H1 (cell line): ENCODE measurements around the gene CSTF2T. TPM values are rescaled to one million over a fixed set of nuclear protein-coding genes. Genes with fewer than 3 reads are reported as not detected.

Experiments
- CTCF ChIA-PET: fragments of 300-600 bp; sonication (Branson Sonifier 250); formaldehyde crosslinking; loops from one replicate; lab custom pipeline; 2021; ENCODE audit not compliant: partially characterized antibody; lab: Charles Lee
- POLR2A ChIA-PET: fragments of 300-600 bp; sonication (Branson Sonifier 250); formaldehyde crosslinking; loops from one replicate; lab custom pipeline; 2021; ENCODE audit warnings: inconsistent platforms; ENCODE audit not compliant: partially characterized antibody; lab: Charles Lee
- DNase-seq, 2 experiments: peaks; one replicate each; pipeline versions ENCODE4 v3.0.0 to v3.0.0-alpha.2; 2010 to 2022; ENCODE audit warnings: low spot score in 2 of 2, low read depth in 1 of 2, mixed read lengths in 1 of 2
- FAIRE-seq: peaks from 2 replicates; lab custom pipeline; 2011; peaks lifted over from hg19 to GRCh38; lab: Jason Lieb, UNC
- H2AFZ ChIP-seq: 2 replicates; pipeline ENCODE4 v1.8.1; 2012; ENCODE audit warnings: low read length, inconsistent platforms
- H2AK5ac ChIP-seq: 2 replicates; pipeline ENCODE4 v1.6.1; 2013; ENCODE audit warnings: low read depth, low read length
- H2BK120ac ChIP-seq: replicated peaks from 2 replicates; pipeline ENCODE3; 2013; ENCODE audit warnings: low read depth, low read length, inconsistent platforms
- H2BK12ac ChIP-seq: 2 replicates; pipeline ENCODE4 v1.6.1; 2013; ENCODE audit warnings: low read depth, low read length
- H2BK15ac ChIP-seq: 2 replicates; pipeline ENCODE4 v1.6.1; 2013; ENCODE audit warnings: low read length
- H2BK20ac ChIP-seq: 2 replicates; pipeline ENCODE4 v1.6.1; 2013; ENCODE audit warnings: low read length
- H2BK5ac ChIP-seq: 2 replicates; pipeline ENCODE4 v1.6.1; 2013; ENCODE audit warnings: low read depth, low read length
- H3K14ac ChIP-seq: 2 replicates; pipeline ENCODE4 v1.6.1; 2013; ENCODE audit warnings: inconsistent platforms; ENCODE audit not compliant: insufficient read length
- H3K18ac ChIP-seq: 2 replicates; pipeline ENCODE4 v1.6.1; 2013; ENCODE audit warnings: low read length; ENCODE audit errors: extremely low read depth
- H3K23ac ChIP-seq: 2 replicates; pipeline ENCODE4 v1.6.1; 2013; ENCODE audit warnings: inconsistent platforms; ENCODE audit not compliant: insufficient read length
- H3K23me2 ChIP-seq: 2 replicates; pipeline ENCODE4 v1.6.1; 2013; ENCODE audit warnings: low read depth, low read length
- H3K27ac ChIP-seq: 2 replicates; pipeline ENCODE4 v1.6.1; 2011; ENCODE audit warnings: low read depth, low read length, inconsistent platforms
- H3K27me3 ChIP-seq, 4 experiments: replicated peaks in 1 of 4; 1 replicate in 1 of 4; 2 replicates in 3 of 4; pipeline versions ENCODE4 v1.6.1 to v1.8.1; 2011 to 2013; ENCODE audit warnings: low read length in 3 of 4, mild to moderate bottlenecking in 3 of 4, inconsistent platforms in 2 of 4, mixed read lengths in 2 of 4, moderate library complexity in 1 of 4; ENCODE audit not compliant: control insufficient read depth in 3 of 4, insufficient read depth in 3 of 4; ENCODE audit errors: extremely low read depth in 1 of 4
- H3K36me3 ChIP-seq, 4 experiments: 2 replicates each; pipeline versions ENCODE4 v1.6.1 to v1.8.1; 2011 to 2013; ENCODE audit warnings: mild to moderate bottlenecking in 4 of 4, low read length in 3 of 4, moderate library complexity in 2 of 4, control low read depth in 1 of 4, inconsistent platforms in 1 of 4; ENCODE audit not compliant: insufficient read depth in 4 of 4, control insufficient read depth in 2 of 4
- H3K4ac ChIP-seq: replicated peaks from 2 replicates; pipeline ENCODE3; 2013; ENCODE audit warnings: low read length, low read depth, mixed read lengths, inconsistent platforms; ENCODE audit not compliant: insufficient read length
- H3K4me1 ChIP-seq, 4 experiments: replicated peaks in 1 of 4; 1 replicate in 1 of 4; 2 replicates in 3 of 4; pipeline versions ENCODE4 v1.6.1 to v1.8.1; 2011 to 2013; ENCODE audit warnings: low read length in 3 of 4, inconsistent platforms in 2 of 4, mixed read lengths in 1 of 4; ENCODE audit not compliant: insufficient read depth in 4 of 4, control insufficient read depth in 3 of 4
- H3K4me2 ChIP-seq, 2 experiments: 2 replicates each; pipeline versions ENCODE4 v1.6.1 to v1.8.1; 2011 to 2013; ENCODE audit warnings: low read depth in 2 of 2, low read length in 2 of 2, control low read depth in 1 of 2, inconsistent platforms in 1 of 2, mild to moderate bottlenecking in 1 of 2; ENCODE audit not compliant: insufficient read depth in 1 of 2
- H3K4me3 ChIP-seq, 4 experiments: fragments of 200-600, 300-600 bp in 1 of 4; sonication (generic), shearing (Covaris generic), sonication (Bioruptor Twin) in 1 of 4; 2 replicates each; pipeline versions ENCODE4 v1.5.1 to v1.8.1; 2011 to 2016; ENCODE audit warnings: low read length in 4 of 4, low read depth in 3 of 4, control low read depth in 2 of 4, inconsistent platforms in 2 of 4, mild to moderate bottlenecking in 2 of 4, mixed read lengths in 1 of 4, moderate library complexity in 1 of 4; ENCODE audit not compliant: insufficient read depth in 2 of 4; ENCODE audit errors: extremely low read depth in 1 of 4
- H3K56ac ChIP-seq: replicated peaks from 2 replicates; pipeline ENCODE3; 2013; ENCODE audit warnings: low read depth, mild to moderate bottlenecking, mixed read lengths, low read length, inconsistent platforms; ENCODE audit not compliant: insufficient read length
- H3K79me1 ChIP-seq: 2 replicates; pipeline ENCODE4 v1.6.1; 2013; ENCODE audit warnings: low read depth, low read length, control low read depth
- H3K79me2 ChIP-seq, 2 experiments: 2 replicates each; pipeline versions ENCODE4 v1.6.1 to v1.8.1; 2012 to 2013; ENCODE audit warnings: low read length in 2 of 2, mild to moderate bottlenecking in 2 of 2, inconsistent platforms in 1 of 2; ENCODE audit not compliant: insufficient read depth in 2 of 2, control insufficient read depth in 1 of 2
- H3K9ac ChIP-seq, 4 experiments: replicated peaks in 1 of 4; 1 replicate in 1 of 4; 2 replicates in 3 of 4; pipeline versions ENCODE4 v1.6.1 to v1.8.1; 2011 to 2013; ENCODE audit warnings: low read depth in 3 of 4, low read length in 3 of 4, control low read depth in 2 of 4, mild to moderate bottlenecking in 2 of 4, moderate library complexity in 2 of 4, inconsistent platforms in 1 of 4; ENCODE audit errors: extremely low read depth in 1 of 4
- H3K9me3 ChIP-seq, 2 experiments: 2 replicates each; pipeline versions ENCODE4 v1.6.1 to v1.8.1; 2012 to 2013; ENCODE audit warnings: mild to moderate bottlenecking in 2 of 2, moderate library complexity in 2 of 2, control low read depth in 1 of 2, inconsistent platforms in 1 of 2, low read depth in 1 of 2, low read length in 1 of 2, mixed read lengths in 1 of 2; ENCODE audit not compliant: insufficient read depth in 2 of 2
- H4K20me1 ChIP-seq, 2 experiments: replicated peaks in 1 of 2; 2 replicates each; pipeline versions ENCODE3 to v1.8.1; 2011 to 2013; ENCODE audit warnings: inconsistent platforms in 2 of 2, low read length in 2 of 2, mild to moderate bottlenecking in 1 of 2; ENCODE audit not compliant: insufficient read depth in 2 of 2, control insufficient read depth in 1 of 2
- H4K5ac ChIP-seq: 2 replicates; pipeline ENCODE4 v1.6.1; 2013; ENCODE audit warnings: low read length, low read depth, mixed read lengths, inconsistent platforms; ENCODE audit not compliant: insufficient read length
- H4K8ac ChIP-seq: 2 replicates; pipeline ENCODE4 v1.8.0; 2013; ENCODE audit warnings: mild to moderate bottlenecking, moderate library complexity, low read length, inconsistent platforms; ENCODE audit not compliant: insufficient read depth; ENCODE audit errors: extremely low read depth
- H4K91ac ChIP-seq: replicated peaks from 2 replicates; pipeline ENCODE3; 2013; ENCODE audit warnings: low read length, mixed read lengths, inconsistent platforms; ENCODE audit not compliant: insufficient read length
- ASH2L ChIP-seq: fragments of 200-600, 300-600 bp; sonication (generic); IDR thresholded peaks from one replicate; pipeline ENCODE4 v1.7.1; 2017; ENCODE audit warnings: low read length
- BCL11A ChIP-seq, 2 experiments: IDR thresholded peaks; one replicate each; pipeline ENCODE4 v1.6.1; 2011; ENCODE audit warnings: low read depth in 2 of 2, low read length in 2 of 2, mild to moderate bottlenecking in 2 of 2
- BRCA1 ChIP-seq: IDR thresholded peaks from 2 replicates; pipeline ENCODE4 v1.6.1; 2012; ENCODE audit warnings: low read depth, low read length, improper control_type of control experiment
- CHD2 ChIP-seq: IDR thresholded peaks from 2 replicates; pipeline ENCODE4 v1.6.1; 2012; ENCODE audit warnings: low read length, improper control_type of control experiment
- EGR1 ChIP-seq: IDR thresholded peaks from 2 replicates; pipeline ENCODE4 v1.6.1; 2011; ENCODE audit warnings: low read depth, low read length, borderline replicate concordance
- KDM5A ChIP-seq: fragments of 200-600 bp; IDR thresholded peaks from 2 replicates; pipeline ENCODE4 v1.7.1; 2012; ENCODE audit warnings: mild to moderate bottlenecking, low read length, inconsistent platforms, mixed read lengths
- PHF8 ChIP-seq: fragments of 200-600 bp; sonication (generic); conservative IDR thresholded peaks from 2 replicates; pipeline ENCODE4 v1.7.1; 2012; ENCODE audit warnings: low read depth, mild to moderate bottlenecking, inconsistent platforms, low read length, moderate library complexity
- RBBP5 ChIP-seq: IDR thresholded peaks from 2 replicates; pipeline ENCODE4 v1.7.1; 2012; ENCODE audit warnings: low read depth, mild to moderate bottlenecking, inconsistent platforms, low read length, moderate library complexity, borderline replicate concordance
- SIX5 ChIP-seq: IDR thresholded peaks from 2 replicates; pipeline ENCODE4 v1.6.1; 2011; ENCODE audit warnings: mild to moderate bottlenecking, low read depth, low read length
- SP2 ChIP-seq: IDR thresholded peaks from 2 replicates; pipeline ENCODE4 v1.6.1; 2012; ENCODE audit warnings: mild to moderate bottlenecking, low read length, inconsistent platforms
- TBP ChIP-seq: IDR thresholded peaks from 2 replicates; pipeline ENCODE4 v1.6.1; 2011; ENCODE audit warnings: low read depth, low read length, improper control_type of control experiment
- USF2 ChIP-seq: IDR thresholded peaks from 2 replicates; pipeline ENCODE4 v1.6.1; 2011; ENCODE audit warnings: low read length, improper control_type of control experiment
- WGBS, 2 experiments: shearing (Covaris generic) in 1 of 2; methylation state at CpG; one replicate each; pipeline versions ENCODE4 v1.1.6 to v1.1.7; 2013 to 2015; ENCODE audit warnings: low lambda C conversion rate in 2 of 2, mixed read lengths in 2 of 2, inconsistent platforms in 1 of 2, low coverage in 1 of 2, missing lambda C conversion rate in 1 of 2; ENCODE audit not compliant: insufficient replicate concordance in 2 of 2, insufficient coverage in 1 of 2, insufficient read length in 1 of 2; ENCODE audit errors: extremely low coverage in 1 of 2, missing lambda C conversion rate in 1 of 2; 5-methylcytosine and 5-hydroxymethylcytosine counted together
- polyA plus RNA-seq, 7 experiments: library from polyadenylated mRNA; depleted of rRNA in 3 of 7; stranded (reverse) in 5 of 7; unstranded in 2 of 7; fragments of >200 nt in 5 of 7; fragments of 200-250 nt in 2 of 7; gene quantifications; 1 replicate in 5 of 7; 2 replicates in 1 of 7; 4 replicates in 1 of 7; pipeline versions ENCODE4 v1.2.1 to v1.2.3, GENCODE V29; 2011 to 2013; ENCODE audit warnings: missing spikeins in 2 of 7, mixed read lengths in 2 of 7
- total RNA-seq: library from RNA; stranded (reverse); fragmentation: NEBNext Ultra II Directional; extraction: Animal tissue kit (Norgen Biotek cat#: 25700); gene quantifications from 2 replicates; pipeline ENCODE4 v1.2.1, GENCODE V29; 2021

The CSTF2T gene
- total and polyA plus RNA-seq, 2 of the 8 experiments (the other 6 are each of a cell fraction or from before 2014, with no cell fraction given), result 9.4 to 32.4 TPM

DNA sequence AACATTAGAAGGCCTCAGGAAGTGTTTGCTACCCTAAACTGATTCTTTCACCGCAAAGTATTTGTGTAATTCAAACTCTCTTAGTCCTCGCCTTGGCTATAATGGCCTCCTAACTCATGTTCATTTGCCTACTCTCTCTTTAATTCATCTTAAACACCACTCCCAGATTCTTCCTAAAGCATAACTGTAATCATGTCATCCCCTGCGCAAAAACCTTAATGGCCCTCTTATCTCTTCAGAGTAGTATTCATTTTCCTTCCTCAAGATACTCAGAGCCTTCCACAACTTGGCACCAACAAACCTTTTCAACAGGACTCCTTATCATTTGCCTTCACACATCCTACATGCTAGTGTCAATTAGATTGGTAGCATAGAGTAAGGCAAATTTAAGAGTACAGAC is 42.9 kb downstream of the CSTF2T start:
- no peak overlapping the region for H3K4me3 ChIP-seq
- H3K36me3 ChIP-seq, result no peaks in the 10 kb centered on the region
- no peaks in the 10 kb centered on the region for H4K20me1 ChIP-seq
- H2BK5ac ChIP-seq, result no peak overlapping the region
- POLR2A ChIA-PET, result no interaction called here
- no peak for TF ChIP-seq ASH2L
- TF ChIP-seq TBP, result no peak
- TF ChIP-seq KDM5A, result no peak
- TF ChIP-seq RBBP5, result no peak
- TF ChIP-seq CHD2, result no peak
- no peak for TF ChIP-seq SP2
- no peak for TF ChIP-seq SIX5
- TF ChIP-seq EGR1, result no peak
- TF ChIP-seq BCL11A (IDR thresholded peaks at IDR 0.05; ENCODE audit: low read depth in 2 of 2, low read length in 2 of 2), result no peak
- no peak for TF ChIP-seq PHF8
- TF ChIP-seq USF2, result no peak
- TF ChIP-seq BRCA1, result no peak
- WGBS, 2 experiments, result 93% methylated on average over 3 of the region's 3 CpGs; no CpG with 5 or more reads in 1 of the 2 experiments
- no peak overlapping the region for H3K4me2 ChIP-seq
- DNase-seq, result no peak
- H3K56ac ChIP-seq, result no peak overlapping the region
- no peaks in the 10 kb centered on the region for H3K4me1 ChIP-seq
- H2BK20ac ChIP-seq, result no peak overlapping the region
- no peak overlapping the region for H2BK15ac ChIP-seq
- FAIRE-seq, result no peak
- no peak overlapping the region for H4K8ac ChIP-seq
- no peaks in the 10 kb centered on the region for H3K27me3 ChIP-seq
- no peak overlapping the region for H3K27ac ChIP-seq
- no peaks in the 10 kb centered on the region for H3K79me1 ChIP-seq
- no peaks in the 10 kb centered on the region for H3K9me3 ChIP-seq
- no peak overlapping the region for H2AK5ac ChIP-seq
- no peak overlapping the region for H3K14ac ChIP-seq
- H3K79me2 ChIP-seq, result no peaks in the 10 kb centered on the region
- no peak overlapping the region for H2BK12ac ChIP-seq
- CTCF ChIA-PET, result interaction anchor here (0.6 kb wide), 1 partner anchor 112 kb away, joined by 3 read pairs; no protein-coding TSS in a partner anchor
- H3K9ac ChIP-seq, result no peak overlapping the region
- H2BK120ac ChIP-seq, result no peak overlapping the region
- H3K23ac ChIP-seq, result no peak overlapping the region
- no peaks in the 10 kb centered on the region for H3K23me2 ChIP-seq
- H3K18ac ChIP-seq, result no peak overlapping the region
- H4K5ac ChIP-seq, result no peak overlapping the region
- no peak overlapping the region for H4K91ac ChIP-seq
- no peak overlapping the region for H2AFZ ChIP-seq
- H3K4ac ChIP-seq, result no peak overlapping the region
